BJ (cell line): ENCODE data around the gene NADK2. TPM values are rescaled to one million over a fixed set of nuclear protein-coding genes. Genes with fewer than 3 reads are reported as not detected.

ENCODE experiments used
- polyA plus RNA-seq: library from polyadenylated mRNA; depleted of rRNA; stranded (reverse); fragments of >200 nt; gene quantifications from 2 replicates; pipeline ENCODE4 v1.2.3, GENCODE V29; 2011; rRNA removed
- small RNA-seq: library from RNA; depleted of rRNA; stranded (forward); fragments of <200 nt; gene quantifications from one replicate; pipeline ENCODE3, GENCODE V24; 2012; ENCODE audit warnings: low replicate concordance, low read depth; ENCODE audit not compliant: insufficient read length

The NADK2 gene
- polyA plus RNA-seq, 1 experiment: 7.2 TPM

Small RNA genes within 50 kb of the gene (small RNA-seq; reads per million reads assigned to genes)
- gene MIR580 (8.6 reads per million, percentile 74 among the genes with 10 or more reads in this experiment), gene RNU6-1305P (not detected)

Other genes starting within 250 kb of the NADK2 start
- not detected in 2 replicates for gene UGT3A2, start 175.0 kb downstream of the NADK2 start, polyA plus RNA-seq
- 2.6 and 6.9 TPM in 2 replicates for gene LMBRD2, start 90.0 kb downstream of the NADK2 start, polyA plus RNA-seq
- gene SKP2, start 89.8 kb downstream of the NADK2 start, polyA plus RNA-seq: 22.0 and 30.7 TPM in 2 replicates
- not detected in 2 replicates for gene RANBP3L, start 60.0 kb upstream of the NADK2 start, polyA plus RNA-seq